D721Med (cell line): ENCODE data around the gene FREM3.
"Not testable (repeated sequence)": the region's sequence is repeated elsewhere in the genome, so short reads cannot be mapped to it uniquely, and the experiment has no call there.

Experiments
- DNase-seq: peaks from one replicate; pipeline ENCODE4 v3.0.0; 2011; ENCODE audit warnings: low spot score; ENCODE audit not compliant: insufficient read length
- FAIRE-seq: peaks from 2 replicates; lab custom pipeline; 2011; peaks lifted over from hg19 to GRCh38; lab: Jason Lieb, UNC
- CTCF ChIP-seq: IDR thresholded peaks from 2 replicates; pipeline ENCODE4 v1.5.1; 2012; ENCODE audit warnings: mild to moderate bottlenecking, control low read depth; ENCODE audit not compliant: insufficient read depth; ENCODE audit errors: missing control alignments

The FREM3 gene

GRCh38 chr4:143726714-143727113, 26.2 kb upstream of the FREM3 start:
- no peak for DNase-seq
- no peak for FAIRE-seq
- no peak for TF ChIP-seq CTCF

GRCh38 chr4:143721317-143721716, 20.8 kb upstream of the FREM3 start:
- FAIRE-seq (no peak), DNase-seq (no peak)
- no peak for TF ChIP-seq CTCF

GRCh38 chr4:143718748-143719147, 18.3 kb upstream of the FREM3 start:
- not testable (repeated sequence) for DNase-seq, FAIRE-seq

GRCh38 chr4:143713955-143714625, 13.6 kb upstream of the FREM3 start:
- no peak for TF ChIP-seq CTCF
- FAIRE-seq: no peak
- DNase-seq: no peak

- FAIRE-seq (no peak), DNase-seq (no peak)
- TF ChIP-seq CTCF: no peak
These were observed 13.1 kb upstream of the FREM3 start for GRCh38 chr4:143713553-143713952.

GRCh38 chr4:143712155-143712550, 11.7 kb upstream of the FREM3 start:
- DNase-seq (no peak), FAIRE-seq (peak; percentile 48)
- TF ChIP-seq CTCF: no peak

GRCh38 chr4:143711543-143712154, 11.2 kb upstream of the FREM3 start:
- no peak for TF ChIP-seq CTCF
- FAIRE-seq: no peak
- DNase-seq: no peak
